ENCODE data around the gene C2. TPM values are rescaled to one million over a fixed set of nuclear protein-coding genes. Genes with fewer than 3 reads are reported as not detected.
A peak's percentile ranks its signal among the peaks of the same experiment; 100 is the strongest.

C2 gene
- total and polyA plus RNA-seq, 2 experiments from 2014 or later = 1.4 to 2.1 TPM

DNA sequence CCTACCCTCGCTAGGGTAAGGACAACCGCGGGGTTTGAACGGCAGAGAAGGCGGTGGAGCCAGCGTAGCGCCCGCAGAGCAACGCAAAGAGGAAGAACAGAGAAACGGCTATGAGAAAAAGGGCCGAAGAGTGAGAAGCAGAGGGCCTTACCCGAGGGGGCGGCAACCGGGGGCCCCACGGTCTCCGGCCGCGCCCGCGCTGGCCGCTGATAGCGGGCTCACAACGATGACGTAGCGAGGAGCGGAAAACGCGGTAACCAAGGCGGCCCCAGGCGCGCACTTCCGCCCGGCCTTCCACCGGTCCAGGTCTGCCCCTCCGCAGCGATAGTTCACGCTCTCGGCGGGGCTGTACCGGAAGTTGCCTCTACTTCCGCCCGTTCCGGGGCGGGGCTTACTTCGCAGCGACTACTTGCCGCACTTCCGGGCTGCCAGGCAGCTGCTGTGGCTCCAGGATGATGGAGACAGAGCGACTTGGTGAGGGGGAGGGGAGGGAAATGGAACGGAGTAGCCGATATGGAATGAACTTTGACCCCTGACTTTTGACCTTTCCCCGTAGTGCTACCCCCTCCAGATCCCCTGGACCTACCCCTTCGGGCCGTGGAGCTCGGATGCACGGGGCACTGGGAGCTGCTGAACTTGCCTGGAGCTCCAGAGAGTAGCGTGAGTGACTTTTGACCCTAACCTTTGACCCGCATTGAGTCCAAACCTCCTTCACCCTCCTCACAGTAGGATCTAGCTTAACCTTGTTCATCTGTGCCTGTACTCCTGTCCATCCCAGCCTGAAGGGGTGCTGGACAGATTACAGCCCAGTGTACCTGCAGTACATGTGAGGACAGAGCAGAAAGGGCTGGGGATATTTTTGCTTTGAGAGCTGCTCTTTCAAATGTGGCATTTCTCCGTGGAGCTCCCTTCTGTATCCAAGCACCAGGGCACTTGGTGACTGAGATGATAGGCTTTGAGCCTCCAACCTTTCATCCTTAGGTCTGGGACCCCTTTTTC lies 31.5 kb downstream of the C2 start, which contains the start of the genes NELFE and SKIC2:
Gene NELFE, minus strand, starts transcription at position 231 of the 999 bp plus-strand sequence. CDS start 525 bp downstream, outside the sequence.
Gene SKIC2, plus strand, starts transcription at position 435 of the 999 bp plus-strand sequence. Its CDS starts 18 bp downstream, at position 453.
- H3K4me2 ChIP-seq (ENCODE audit: unreplicated experiment) = peak within 1 kb of the TSS; percentile 95
- H3K9ac ChIP-seq = peak within 1 kb of the TSS; percentile 97
- H3K9me3 ChIP-seq (ENCODE audit: low read depth) = no peaks in the 10 kb centered on the region
- H3K27ac ChIP-seq = peak within 1 kb of the TSS; percentile 77
- in situ Hi-C loops (cut with MboI) = no loop called here
- peak within 1 kb of the TSS; percentile 96 for H2AFZ ChIP-seq
- H3F3A ChIP-seq (ENCODE audit: insufficient read depth) = 0 out of 2 replicates have a peak, but pooled peaks cover 8% of the 10 kb centered on the region
- no peaks in the 10 kb centered on the region for H3K27me3 ChIP-seq (replicated peaks; ENCODE audit: insufficient read depth)
- peaks cover 24% of the 10 kb centered on the region for H3K36me3 ChIP-seq (ENCODE audit: low read depth)
- H4K20me1 ChIP-seq (ENCODE audit: insufficient read depth) = no peaks in the 10 kb centered on the region
- no peaks in the 10 kb centered on the region for H3K9me2 ChIP-seq (ENCODE audit: insufficient read depth)
- whole genome bisulfite sequencing, 2 experiments (ENCODE audit: low coverage in 1 of 2, low lambda C conversion rate in 2 of 2, missing lambda C conversion rate in 2 of 2) = 1 to 2% methylated on average over 54 to 58 of the region's 59 CpGs
- DNase-seq = peak; percentile 100
- H3K4me3 ChIP-seq = peak within 1 kb of the TSS; percentile 99
- H3K4me1 ChIP-seq (ENCODE audit: insufficient read depth) = peaks cover 16% of the 10 kb centered on the region
- TF ChIP-seq EZH2 (IDR thresholded peaks at IDR 0.05; ENCODE audit: insufficient read depth, poor library complexity, severe bottlenecking) (no peak), EZH2phosphoT487 (IDR thresholded peaks at IDR 0.05; ENCODE audit: insufficient read depth, low read depth) (no peak)
- H3K79me2 ChIP-seq (ENCODE audit: insufficient read depth) = peaks cover 58% of the 10 kb centered on the region

- H3K36me3 ChIP-seq (ENCODE audit: low read depth) = peaks cover 20% of the 10 kb centered on the region; the same call in 1 of the 2 replicates
These were observed 34.1 kb downstream of the C2 start for GRCh38 chr6:31961616-31962015.

GRCh38 chr6:31963921-31964320 lies 36.4 kb downstream of the C2 start:
- Histone ChIP-seq H4K20me1 (ENCODE audit: insufficient read depth) (no peaks in the 10 kb centered on the region), H3K4me1 (ENCODE audit: insufficient read depth) (peaks cover 7% of the 10 kb centered on the region), H3K4me2 (ENCODE audit: unreplicated experiment) (no peak overlapping the region), H3K27ac (no peak overlapping the region), H3K36me3 (ENCODE audit: low read depth) (peaks cover 17% of the 10 kb centered on the region; the same call in 1 of the 2 replicates), H3F3A (ENCODE audit: insufficient read depth) (no peaks in the 10 kb centered on the region), H3K4me3 (no peak overlapping the region), H3K79me2 (ENCODE audit: insufficient read depth) (peaks cover 37% of the 10 kb centered on the region), H2AFZ (no peak overlapping the region), H3K27me3 (replicated peaks; ENCODE audit: insufficient read depth) (no peaks in the 10 kb centered on the region), H3K9ac (no peak overlapping the region), H3K9me3 (ENCODE audit: low read depth) (no peaks in the 10 kb centered on the region), H3K9me2 (ENCODE audit: insufficient read depth) (no peaks in the 10 kb centered on the region)
- no peak for DNase-seq
- TF ChIP-seq EZH2phosphoT487 (IDR thresholded peaks at IDR 0.05; ENCODE audit: insufficient read depth, low read depth) (no peak), EZH2 (IDR thresholded peaks at IDR 0.05; ENCODE audit: insufficient read depth, poor library complexity, severe bottlenecking) (no peak)
- 97 to 98% methylated on average over 19 of the region's 19 CpGs for WGBS, 2 experiments (ENCODE audit: low coverage in 1 of 2, low lambda C conversion rate in 2 of 2, missing lambda C conversion rate in 2 of 2)
- in situ Hi-C loops (cut with MboI) = no loop called here

More at GRCh38 chr6:31961616-31962015, 34.1 kb downstream of the C2 start:
- Histone ChIP-seq H3K79me2 (ENCODE audit: insufficient read depth) (peaks cover 52% of the 10 kb centered on the region), H2AFZ (no peak overlapping the region), H3K9me3 (ENCODE audit: low read depth) (no peaks in the 10 kb centered on the region), H3K9me2 (ENCODE audit: insufficient read depth) (no peaks in the 10 kb centered on the region), H3F3A (ENCODE audit: insufficient read depth) (0 out of 2 replicates have a peak, but pooled peaks cover 8% of the 10 kb centered on the region), H3K9ac (no peak overlapping the region), H3K4me2 (ENCODE audit: unreplicated experiment) (no peak overlapping the region), H3K4me3 (no peak overlapping the region), H3K27ac (no peak overlapping the region), H4K20me1 (ENCODE audit: insufficient read depth) (no peaks in the 10 kb centered on the region), H3K4me1 (ENCODE audit: insufficient read depth) (peaks cover 16% of the 10 kb centered on the region), H3K27me3 (replicated peaks; ENCODE audit: insufficient read depth) (no peaks in the 10 kb centered on the region)
- DNase-seq = no peak
- in situ Hi-C loops (cut with MboI) = no loop called here
- TF ChIP-seq EZH2phosphoT487 (IDR thresholded peaks at IDR 0.05; ENCODE audit: insufficient read depth, low read depth) (no peak), EZH2 (IDR thresholded peaks at IDR 0.05; ENCODE audit: insufficient read depth, poor library complexity, severe bottlenecking) (no peak)
- 87 to 91% methylated on average over 12 of the region's 12 CpGs for WGBS, 2 experiments (ENCODE audit: low coverage in 1 of 2, low lambda C conversion rate in 2 of 2, missing lambda C conversion rate in 2 of 2)

- TF ChIP-seq EZH2 (IDR thresholded peaks at IDR 0.05; ENCODE audit: insufficient read depth, poor library complexity, severe bottlenecking) (no peak), EZH2phosphoT487 (IDR thresholded peaks at IDR 0.05; ENCODE audit: insufficient read depth, low read depth) (no peak)
- Histone ChIP-seq H3K9ac (no peak overlapping the region), H3K4me3 (no peak overlapping the region), H3K36me3 (ENCODE audit: low read depth) (peaks cover 22% of the 10 kb centered on the region; the same call in 1 of the 2 replicates), H3F3A (ENCODE audit: insufficient read depth) (peaks cover 11% of the 10 kb centered on the region; the same call in 1 of the 2 replicates), H3K27me3 (replicated peaks; ENCODE audit: insufficient read depth) (no peaks in the 10 kb centered on the region), H3K9me2 (ENCODE audit: insufficient read depth) (no peaks in the 10 kb centered on the region), H3K9me3 (ENCODE audit: low read depth) (no peaks in the 10 kb centered on the region), H4K20me1 (ENCODE audit: insufficient read depth) (no peaks in the 10 kb centered on the region), H3K79me2 (ENCODE audit: insufficient read depth) (peaks cover 33% of the 10 kb centered on the region), H3K27ac (no peak overlapping the region), H3K4me2 (ENCODE audit: unreplicated experiment) (no peak overlapping the region), H3K4me1 (ENCODE audit: insufficient read depth) (peaks cover 4% of the 10 kb centered on the region), H2AFZ (no peak overlapping the region)
- in situ Hi-C loops (cut with MboI) = no loop called here
- 88 to 94% methylated on average over 11 to 13 of the region's 13 CpGs for WGBS, 2 experiments (ENCODE audit: low coverage in 1 of 2, low lambda C conversion rate in 2 of 2, missing lambda C conversion rate in 2 of 2)
- DNase-seq = no peak
These were observed 38.2 kb downstream of the C2 start for GRCh38 chr6:31965700-31966099.
